ENCODE data around the gene PACRG. TPM values are rescaled to one million over a fixed set of nuclear protein-coding genes. Genes with fewer than 3 reads are reported as not detected.

The PACRG gene
- total RNA-seq, 1 experiment from 2014 or later: 0.59 TPM

- Histone ChIP-seq H3K9me3 (ENCODE audit: control insufficient read depth, insufficient read depth, low read depth, low read length) (no peaks in the 10 kb centered on the region), H3K27me3 (ENCODE audit: control insufficient read depth, insufficient read depth, low read length) (no peaks in the 10 kb centered on the region), H3K4me3 (ENCODE audit: low read depth in 2 of 2, low read length in 2 of 2) (no peak overlapping the region), H3K27ac (ENCODE audit: low read length) (no peak overlapping the region), H3K4me1 (ENCODE audit: control insufficient read depth, insufficient read depth, low read length) (no peaks in the 10 kb centered on the region), H3K36me3 (ENCODE audit: control insufficient read depth, insufficient read depth, low read length) (no peaks in the 10 kb centered on the region)
- intact Hi-C loops (cut with micrococcal nuclease; ENCODE audit: unreplicated experiment): no loop called here
- DNase-seq (ENCODE audit: low read depth, low spot score) (no peak), ATAC-seq (no peak)
- BruUV-seq (replicated peaks): no TSS peak
- ChIA-PET POLR2A (no interaction called here), CTCF (no interaction called here)
- in situ Hi-C loops (cut with HindIII; ENCODE audit: low pct_unique_long_range_greater_than_20kb, low sequenced_read_pairs): no loop called here
- no peak for TF ChIP-seq POLR2AphosphoS5 (IDR thresholded peaks at IDR 0.05; ENCODE audit: low read depth, low read length)
- TF ChIP-seq TCF7L2 (IDR thresholded peaks at IDR 0.05; ENCODE audit: low read depth, low read length): no peak
- no peak for TF ChIP-seq SIN3A (IDR thresholded peaks at IDR 0.05; ENCODE audit: borderline replicate concordance, insufficient read depth, low read depth, low read length)
- TF ChIP-seq REST (IDR thresholded peaks at IDR 0.05; ENCODE audit: insufficient read depth in 1 of 2, low read depth in 2 of 2, low read length in 1 of 2): no peak
- no peak for TF ChIP-seq CTCF (IDR thresholded peaks at IDR 0.05)
Observed at GRCh38 chr6:162683135-162683534, 44.6 kb upstream of the PACRG start.

- no peak for ATAC-seq
- DNase-seq (ENCODE audit: low read depth, low spot score): no peak
- H3K27ac ChIP-seq (ENCODE audit: low read length): no peak overlapping the region
- TF ChIP-seq SIN3A (IDR thresholded peaks at IDR 0.05; ENCODE audit: borderline replicate concordance, insufficient read depth, low read depth, low read length): no peak
- TF ChIP-seq POLR2AphosphoS5 (IDR thresholded peaks at IDR 0.05; ENCODE audit: low read depth, low read length): no peak
- no peak for TF ChIP-seq CTCF (IDR thresholded peaks at IDR 0.05)
- no peak for TF ChIP-seq REST (IDR thresholded peaks at IDR 0.05; ENCODE audit: insufficient read depth in 1 of 2, low read depth in 2 of 2, low read length in 1 of 2)
- no peak for TF ChIP-seq TCF7L2 (IDR thresholded peaks at IDR 0.05; ENCODE audit: low read depth, low read length)
- ChIA-PET CTCF (no interaction called here), POLR2A (interaction anchor here (0.6 kb wide), 1 partner anchor 167 kb away, joined by 4 read pairs; no protein-coding TSS in a partner anchor)
- H3K4me1 ChIP-seq (ENCODE audit: control insufficient read depth, insufficient read depth, low read length): no peaks in the 10 kb centered on the region
- no peaks in the 10 kb centered on the region for H3K9me3 ChIP-seq (ENCODE audit: control insufficient read depth, insufficient read depth, low read depth, low read length)
- in situ Hi-C loops (cut with HindIII; ENCODE audit: low pct_unique_long_range_greater_than_20kb, low sequenced_read_pairs): no loop called here
- no peaks in the 10 kb centered on the region for H3K27me3 ChIP-seq (ENCODE audit: control insufficient read depth, insufficient read depth, low read length)
- H3K36me3 ChIP-seq (ENCODE audit: control insufficient read depth, insufficient read depth, low read length): no peaks in the 10 kb centered on the region
- intact Hi-C loops (cut with micrococcal nuclease; ENCODE audit: unreplicated experiment): no loop called here
- BruUV-seq (replicated peaks): no TSS peak
- H3K4me3 ChIP-seq (ENCODE audit: low read depth in 2 of 2, low read length in 2 of 2): no peak overlapping the region
Observed at GRCh38 chr6:162684052-162684451, 43.7 kb upstream of the PACRG start.
